ENCODE results near the gene SORCS2.

DNA sequence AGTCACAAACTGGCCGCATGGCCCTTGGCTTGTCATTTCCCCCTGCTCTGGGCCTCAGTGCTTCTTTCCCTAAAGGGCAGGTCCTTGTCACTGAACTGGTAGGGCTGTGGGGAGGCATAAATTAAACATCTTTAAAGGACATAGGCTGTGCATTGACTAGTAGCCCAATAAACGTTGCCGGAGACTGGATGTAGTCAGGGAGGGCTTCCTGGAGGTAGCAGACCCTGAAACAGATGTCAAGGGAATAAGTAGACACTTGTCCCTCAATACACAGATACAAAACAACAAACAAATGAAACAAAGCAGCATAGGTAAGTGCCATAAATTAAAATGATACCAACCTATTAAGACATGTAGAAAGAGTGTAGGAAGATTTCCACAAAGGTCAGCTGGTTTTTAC, 314.2 kb downstream of the SORCS2 start:
- TF ChIP-seq ZNF274 (IDR thresholded peaks at IDR 0.05; ENCODE audit: low read depth, low read length): no peak
- no peak for TF ChIP-seq SUZ12 (IDR thresholded peaks at IDR 0.05; ENCODE audit: extremely low read depth, insufficient read depth, insufficient read length)
